BE2C (cell line): ENCODE results near the gene PRF1.

Experiments
- DNase-seq: peaks from one replicate; pipeline ENCODE4 v3.0.0-alpha.2; 2020
- H3K27me3 ChIP-seq: fragments of 250-450 bp; sonication (Bioruptor Pico); 2 replicates; pipeline ENCODE4 v1.5.1; 2020; ENCODE audit warnings: mild to moderate bottlenecking
- H3K36me3 ChIP-seq: fragments of 250-450 bp; sonication (Bioruptor Pico); 2 replicates; pipeline ENCODE4 v1.5.1; 2020; ENCODE audit warnings: mild to moderate bottlenecking
- H3K4me1 ChIP-seq: fragments of 250-450 bp; sonication (Bioruptor Pico); 2 replicates; pipeline ENCODE4 v1.5.1; 2020
- H3K4me3 ChIP-seq: 2 replicates; pipeline ENCODE4 v1.5.1; 2011; ENCODE audit warnings: low read depth, low read length
- H3K9me3 ChIP-seq: fragments of 250-450 bp; sonication (Bioruptor Pico); 2 replicates; pipeline ENCODE4 v1.5.1; 2020
- CTCF ChIP-seq: IDR thresholded peaks from 2 replicates; pipeline ENCODE4 v1.5.1; 2012; ENCODE audit warnings: mild to moderate bottlenecking, low read depth, low read length

The PRF1 gene

GRCh38 chr10:70568781-70569495 is 33.6 kb downstream of the PRF1 start:
- no peak for TF ChIP-seq CTCF
- H3K9me3 ChIP-seq, result no peaks in the 10 kb centered on the region
- no peaks in the 10 kb centered on the region for H3K4me1 ChIP-seq
- H3K36me3 ChIP-seq, result no peaks in the 10 kb centered on the region
- H3K4me3 ChIP-seq, result no peak overlapping the region
- no peak for DNase-seq
- H3K27me3 ChIP-seq, result no peaks in the 10 kb centered on the region

GRCh38 chr10:70568113-70568512 is 34.4 kb downstream of the PRF1 start:
- Histone ChIP-seq H3K4me1 (no peaks in the 10 kb centered on the region), H3K36me3 (no peaks in the 10 kb centered on the region), H3K4me3 (no peak overlapping the region), H3K9me3 (no peaks in the 10 kb centered on the region), H3K27me3 (no peaks in the 10 kb centered on the region)
- no peak for DNase-seq
- TF ChIP-seq CTCF, result no peak

- Histone ChIP-seq H3K9me3 (no peaks in the 10 kb centered on the region), H3K36me3 (no peaks in the 10 kb centered on the region), H3K4me1 (no peaks in the 10 kb centered on the region), H3K27me3 (no peaks in the 10 kb centered on the region), H3K4me3 (no peak overlapping the region)
- no peak for TF ChIP-seq CTCF
- DNase-seq, result no peak
Observed at GRCh38 chr10:70567603-70568002, 34.9 kb downstream of the PRF1 start.

- no peaks in the 10 kb centered on the region for H3K27me3 ChIP-seq
- no peak for DNase-seq
- no peak for TF ChIP-seq CTCF
- H3K4me3 ChIP-seq, result no peak overlapping the region
- H3K4me1 ChIP-seq, result no peaks in the 10 kb centered on the region
- no peaks in the 10 kb centered on the region for H3K36me3 ChIP-seq
- H3K9me3 ChIP-seq, result no peaks in the 10 kb centered on the region
Observed at GRCh38 chr10:70566515-70567290, 35.8 kb downstream of the PRF1 start.

DNA sequence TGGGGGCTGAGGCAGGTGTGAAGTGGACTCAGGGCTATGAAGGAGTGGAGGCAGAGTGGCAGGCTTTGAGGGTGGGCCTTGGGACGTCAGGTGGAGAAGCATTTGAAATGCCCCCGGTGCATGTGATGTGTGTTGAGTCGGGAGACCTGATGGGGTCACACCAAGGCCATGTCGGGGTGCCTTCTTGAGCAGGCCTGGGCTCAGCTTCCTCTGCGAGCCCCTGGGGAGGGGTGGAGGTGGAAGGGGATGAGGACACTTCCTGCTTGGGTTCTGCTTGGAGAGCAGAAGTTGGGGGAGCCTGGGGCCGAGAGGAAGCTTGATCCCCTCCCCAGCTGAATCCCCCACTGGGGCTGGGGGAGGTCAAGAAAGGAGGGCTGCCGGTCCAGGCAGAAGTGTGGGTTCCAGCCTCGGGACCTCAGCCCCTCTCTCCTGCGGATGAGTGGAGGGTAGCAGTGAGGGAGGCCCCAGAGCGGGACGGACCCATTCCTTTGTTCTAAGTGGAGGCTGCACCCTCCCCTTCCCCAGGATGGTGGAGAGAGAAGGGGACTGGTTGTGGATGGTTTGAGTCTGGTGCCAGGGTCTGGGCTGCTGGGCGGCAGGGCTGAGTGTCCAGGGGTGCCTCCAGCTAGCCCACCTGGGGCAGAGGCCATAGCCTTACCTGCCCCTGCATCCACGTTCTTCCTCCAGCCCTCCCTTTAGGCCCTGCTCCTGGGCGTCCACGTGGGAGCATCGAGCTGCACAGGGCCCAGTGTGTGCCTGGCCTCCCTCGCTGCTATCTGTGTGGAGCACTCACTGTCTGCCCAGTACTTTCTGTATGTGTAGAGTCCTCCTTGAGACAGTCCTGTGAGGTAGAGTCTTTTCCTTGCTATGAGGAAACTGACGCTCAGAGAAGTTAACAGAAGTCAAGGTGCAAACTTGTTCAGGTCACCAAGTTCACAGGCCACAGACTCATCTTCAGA is 36.7 kb downstream of the PRF1 start:
- H3K4me1 ChIP-seq, result no peaks in the 10 kb centered on the region

More for the DNA sequence above, 36.7 kb downstream of the PRF1 start:
- no peak for TF ChIP-seq CTCF
- Histone ChIP-seq H3K4me3 (no peak overlapping the region), H3K9me3 (no peaks in the 10 kb centered on the region), H3K36me3 (no peaks in the 10 kb centered on the region), H3K27me3 (no peaks in the 10 kb centered on the region)
- no peak for DNase-seq
